Uterus (tissue), 4 donors: ENCODE measurements around the gene CCDC69. TPM values are rescaled to one million over a fixed set of nuclear protein-coding genes. Genes with fewer than 3 reads are reported as not detected.

Source experiments
- DNase-seq, 2 donors: peaks; one replicate each; pipeline ENCODE4 v3.0.0-alpha.2; 2019 to 2020
- H3K27ac ChIP-seq, 2 donors: fragments of 200-600 bp; sonication (generic); 1 replicate in 1 of 2; 2 replicates in 1 of 2; pipeline ENCODE4 v1.5.1; 2016 to 2018
- H3K27me3 ChIP-seq, 2 donors: fragments of 200-600 bp; sonication (generic); one replicate each; pipeline ENCODE4 v1.5.1; 2018 to 2019; ENCODE audit warnings: control low read depth in 1 of 2
- H3K36me3 ChIP-seq, 2 donors: fragments of 200-600 bp; sonication (generic); one replicate each; pipeline ENCODE4 v1.5.1; 2019; ENCODE audit warnings: control low read depth in 1 of 2
- H3K4me1 ChIP-seq, 2 donors: fragments of 200-600 bp; sonication (generic); one replicate each; pipeline ENCODE4 v1.5.1; 2018 to 2019; ENCODE audit warnings: control low read depth in 1 of 2
- H3K4me3 ChIP-seq, 2 donors: fragments of 200-600 bp; sonication (generic); 1 replicate in 1 of 2; 2 replicates in 1 of 2; pipeline ENCODE4 v1.5.1; 2018 to 2019; ENCODE audit warnings: mild to moderate bottlenecking in 1 of 2
- H3K9me3 ChIP-seq, 2 donors: fragments of 200-600 bp; sonication (generic); one replicate each; pipeline ENCODE4 v1.5.1; 2019; ENCODE audit warnings: control low read depth in 1 of 2
- POLR2A ChIP-seq, 2 donors: fragments of 450-650 bp; IDR thresholded peaks; one replicate each; pipeline ENCODE4 v1.6.1; 2016; ENCODE audit warnings: antibody characterized with exemption in 2 of 2, mild to moderate bottlenecking in 1 of 2, moderate library complexity in 1 of 2
- intact Hi-C: fragments of 100-400 bp; cut with DNase I; formaldehyde crosslinking; loops from one replicate; pipeline ENCODE4 v1.15.1; 2023; ENCODE audit warnings: low total_unique reads
- total RNA-seq, 4 donors: library from RNA; depleted of rRNA in 3 of 4; stranded (reverse); fragments of >200 nt in 3 of 4; gene quantifications; one replicate each; pipeline versions ENCODE4 v1.1.0 to v1.2.4, GENCODE V29; 2014 to 2023
- TF ChIP-seq, protein P1 (sequence below), 4 experiments: fragments of 200-600 bp in 2 of 4; fragments of 450-650 bp in 2 of 4; sonication (generic) in 2 of 4; IDR thresholded peaks; one replicate each; pipeline ENCODE4 v1.5.1; 2016 to 2019; ENCODE audit warnings: antibody characterized with exemption in 4 of 4, mild to moderate bottlenecking in 2 of 4, moderate library complexity in 1 of 4
- donor health status: DM: yes; HTN: yes; CAD: no.

CCDC69 gene
- total RNA-seq, 4 donors from 2014 or later, result 19.5 to 76.2 (median 40.6) TPM

DNA sequence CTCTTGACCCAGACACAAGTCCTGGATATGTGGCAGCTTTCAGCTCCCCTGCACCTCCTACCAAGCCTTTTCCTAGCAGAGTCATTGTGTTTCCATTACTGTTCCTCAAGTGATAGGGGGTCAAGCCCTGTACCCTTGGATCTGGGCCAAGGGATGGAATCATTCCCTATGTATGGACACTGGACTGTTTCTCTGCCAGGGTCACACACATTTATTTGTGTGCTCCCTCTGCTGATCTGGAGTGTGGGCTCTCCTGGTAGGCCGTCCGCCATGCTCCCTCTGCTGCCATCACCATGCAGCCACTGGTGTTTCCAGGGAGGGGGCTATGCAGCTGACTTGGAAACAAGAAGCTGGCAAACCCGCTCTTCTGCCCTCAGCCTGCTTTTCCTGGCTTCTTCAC lies 38.6 kb upstream of the CCDC69 start:
- no peaks in the 10 kb centered on the region for H3K36me3 ChIP-seq
- no peaks in the 10 kb centered on the region for H3K4me1 ChIP-seq
- H3K27me3 ChIP-seq, result no peaks in the 10 kb centered on the region
- intact Hi-C loops, result no loop called here
- no peak overlapping the region for H3K4me3 ChIP-seq
- no peak for DNase-seq
- no peak overlapping the region for H3K27ac ChIP-seq
- no peaks in the 10 kb centered on the region for H3K9me3 ChIP-seq
- TF ChIP-seq, protein P1, sequence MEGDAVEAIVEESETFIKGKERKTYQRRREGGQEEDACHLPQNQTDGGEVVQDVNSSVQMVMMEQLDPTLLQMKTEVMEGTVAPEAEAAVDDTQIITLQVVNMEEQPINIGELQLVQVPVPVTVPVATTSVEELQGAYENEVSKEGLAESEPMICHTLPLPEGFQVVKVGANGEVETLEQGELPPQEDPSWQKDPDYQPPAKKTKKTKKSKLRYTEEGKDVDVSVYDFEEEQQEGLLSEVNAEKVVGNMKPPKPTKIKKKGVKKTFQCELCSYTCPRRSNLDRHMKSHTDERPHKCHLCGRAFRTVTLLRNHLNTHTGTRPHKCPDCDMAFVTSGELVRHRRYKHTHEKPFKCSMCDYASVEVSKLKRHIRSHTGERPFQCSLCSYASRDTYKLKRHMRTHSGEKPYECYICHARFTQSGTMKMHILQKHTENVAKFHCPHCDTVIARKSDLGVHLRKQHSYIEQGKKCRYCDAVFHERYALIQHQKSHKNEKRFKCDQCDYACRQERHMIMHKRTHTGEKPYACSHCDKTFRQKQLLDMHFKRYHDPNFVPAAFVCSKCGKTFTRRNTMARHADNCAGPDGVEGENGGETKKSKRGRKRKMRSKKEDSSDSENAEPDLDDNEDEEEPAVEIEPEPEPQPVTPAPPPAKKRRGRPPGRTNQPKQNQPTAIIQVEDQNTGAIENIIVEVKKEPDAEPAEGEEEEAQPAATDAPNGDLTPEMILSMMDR (IDR thresholded peaks at IDR 0.05), result no peak
- TF ChIP-seq POLR2A (IDR thresholded peaks at IDR 0.05), result no peak

DNA sequence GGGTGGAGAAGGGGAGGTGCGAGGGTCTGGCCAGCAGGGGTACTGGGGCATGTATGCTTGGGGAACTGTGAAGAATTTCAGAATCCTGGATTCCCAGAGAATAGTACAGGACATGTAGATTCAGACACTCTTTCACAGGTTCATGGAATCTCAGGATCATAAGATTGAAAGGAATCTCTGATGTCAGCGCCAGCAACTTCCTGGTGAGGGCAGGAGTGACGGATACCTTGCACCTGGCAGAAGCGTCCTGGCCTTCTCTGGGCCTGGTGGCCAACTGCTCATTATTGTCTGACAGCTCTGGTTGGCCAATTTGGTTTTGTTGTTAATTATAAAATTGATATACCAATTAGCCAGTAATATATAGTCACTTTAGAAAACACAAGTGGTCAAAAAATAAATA lies 36.0 kb upstream of the CCDC69 start:
- intact Hi-C loops, result no loop called here
- no peak for DNase-seq
- TF ChIP-seq POLR2A (IDR thresholded peaks at IDR 0.05), result no peak
- TF ChIP-seq, protein P1 (IDR thresholded peaks at IDR 0.05), result no peak
- no peaks in the 10 kb centered on the region for H3K36me3 ChIP-seq
- no peak overlapping the region for H3K27ac ChIP-seq
- no peaks in the 10 kb centered on the region for H3K27me3 ChIP-seq
- no peaks in the 10 kb centered on the region for H3K4me1 ChIP-seq
- no peak overlapping the region for H3K4me3 ChIP-seq
- no peaks in the 10 kb centered on the region for H3K9me3 ChIP-seq

DNA sequence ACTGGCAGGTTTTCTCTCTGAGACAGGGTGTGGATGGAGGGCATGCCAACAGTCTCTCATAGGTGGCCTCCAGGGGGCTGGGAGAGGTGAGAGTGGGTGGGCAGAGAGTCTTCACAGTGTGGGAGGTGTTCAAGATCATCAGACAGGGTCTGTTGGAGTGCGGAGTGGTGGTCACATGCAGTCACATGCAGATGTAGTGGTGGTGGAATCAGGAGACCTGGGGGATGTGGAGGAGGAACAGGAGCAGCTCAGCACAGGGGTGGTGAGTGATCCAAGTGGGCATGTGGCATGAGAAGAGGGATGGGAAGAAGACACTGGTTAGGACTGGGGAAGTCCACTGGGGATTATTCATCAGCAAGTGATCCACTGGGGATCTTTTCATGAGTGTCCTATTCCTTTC lies 34.9 kb upstream of the CCDC69 start:
- no peak for DNase-seq
- intact Hi-C loops, result no loop called here
- peaks cover 0 to 4% of the 10 kb centered on the region in 2 donors for H3K4me1 ChIP-seq
- H3K4me3 ChIP-seq, result no peak overlapping the region
- no peak overlapping the region for H3K27ac ChIP-seq
- H3K9me3 ChIP-seq, result no peaks in the 10 kb centered on the region
- H3K36me3 ChIP-seq, result no peaks in the 10 kb centered on the region
- no peaks in the 10 kb centered on the region for H3K27me3 ChIP-seq
- no peak for TF ChIP-seq POLR2A (IDR thresholded peaks at IDR 0.05)
- TF ChIP-seq, protein P1 (IDR thresholded peaks at IDR 0.05), result no peak

DNA sequence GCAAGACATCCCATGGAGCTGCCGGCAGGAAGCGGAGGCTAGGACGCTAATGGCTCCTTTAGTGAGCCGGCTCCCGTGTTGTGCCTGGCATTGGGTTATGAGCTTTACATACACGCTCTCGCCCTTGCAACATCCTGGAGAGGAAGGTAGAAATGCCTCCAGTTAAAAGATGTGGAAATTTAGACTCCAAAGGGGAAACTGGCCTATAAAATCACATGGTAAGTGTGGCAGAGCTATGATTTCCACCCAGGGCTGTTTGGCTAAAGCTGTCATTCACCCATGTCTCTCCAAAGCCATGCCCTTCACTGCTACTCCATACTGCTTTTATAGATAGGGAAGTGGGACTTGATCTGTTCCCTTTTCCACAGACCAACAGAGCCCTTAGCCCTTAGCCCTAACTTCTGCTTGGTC lies 34.3 kb upstream of the CCDC69 start:
- Histone ChIP-seq H3K36me3 (no peaks in the 10 kb centered on the region), H3K4me1 (peaks cover 0 to 4% of the 10 kb centered on the region in 2 donors), H3K27ac (no peak overlapping the region), H3K4me3 (no peak overlapping the region), H3K9me3 (no peaks in the 10 kb centered on the region), H3K27me3 (no peaks in the 10 kb centered on the region)
- TF ChIP-seq, protein P1 (IDR thresholded peaks at IDR 0.05), result no peak
- no peak for TF ChIP-seq POLR2A (IDR thresholded peaks at IDR 0.05)
- intact Hi-C loops, result no loop called here
- no peak for DNase-seq

DNA sequence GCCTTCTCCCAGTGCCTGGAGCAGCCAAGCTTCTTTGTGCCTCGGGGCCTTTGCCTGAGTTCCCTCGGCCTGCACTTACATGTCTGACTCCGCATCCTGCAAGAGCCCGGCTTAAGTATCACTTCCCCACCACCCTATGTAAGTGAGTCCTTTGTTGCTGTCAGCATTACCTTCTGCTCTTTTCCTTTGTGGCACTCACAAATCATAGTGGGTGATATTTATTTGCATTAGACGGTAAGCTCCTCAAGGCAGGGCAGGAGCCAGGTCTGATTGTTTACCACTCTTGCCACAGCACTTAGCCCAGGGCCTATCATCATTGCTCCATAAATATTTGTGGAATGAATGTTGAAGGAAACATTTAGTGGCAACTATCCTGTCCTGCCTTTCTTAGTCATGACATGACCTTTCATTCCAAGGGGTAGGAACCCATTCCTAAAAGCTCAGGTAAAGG lies 33.9 kb upstream of the CCDC69 start:
- TF ChIP-seq, protein P1 (IDR thresholded peaks at IDR 0.05), result no peak
- no peak for TF ChIP-seq POLR2A (IDR thresholded peaks at IDR 0.05)
- no peak for DNase-seq
- Histone ChIP-seq H3K4me1 (peaks cover 0 to 4% of the 10 kb centered on the region in 2 donors), H3K27ac (no peak overlapping the region), H3K36me3 (no peaks in the 10 kb centered on the region), H3K9me3 (no peaks in the 10 kb centered on the region), H3K4me3 (no peak overlapping the region), H3K27me3 (no peaks in the 10 kb centered on the region)
- intact Hi-C loops, result no loop called here
